ENCODE measurements around the gene SLC16A10. TPM values are rescaled to one million over a fixed set of nuclear protein-coding genes. Genes with fewer than 3 reads are reported as not detected.

SLC16A10 gene
- total and polyA plus RNA-seq, 2 of the 13 experiments (the other 11 are each of a cell fraction or from before 2014, with no cell fraction given): 8.2 to 20.1 TPM

- in situ Hi-C loops (cut with HindIII; ENCODE audit: extremely low pct_ligation_motif_present, low pct_unique_long_range_greater_than_20kb): no loop called here
- POLR2A ChIA-PET: no interaction called here
- no peak for TF ChIP-seq CEBPB (IDR thresholded peaks at IDR 0.05; ENCODE audit: borderline replicate concordance, low read depth, low read length)
- no peak for TF ChIP-seq GABPA (IDR thresholded peaks at IDR 0.05; ENCODE audit: low read depth, low read length)
- TF ChIP-seq GABPA (CRISPR knock-in tag; IDR thresholded peaks at IDR 0.05; ENCODE audit: low read depth): peak; percentile 31; the same call in 1 of the 2 replicates
- TF ChIP-seq TCF7 (IDR thresholded peaks at IDR 0.05; ENCODE audit: low read depth): peak; percentile 28; the same call in 1 of the 2 replicates
- no peak for TF ChIP-seq SOX13 (IDR thresholded peaks at IDR 0.05)
- TF ChIP-seq SOX13 (CRISPR knock-in tag; conservative IDR thresholded peaks at IDR 0.05 in 1 of 2, IDR thresholded peaks at IDR 0.05 in 1 of 2): peak in 1 of 2 experiments; percentile 58; a peak in 2 of 4 replicates
- no peak for TF ChIP-seq THYN1 (CRISPR knock-in tag; IDR thresholded peaks at IDR 0.05; ENCODE audit: borderline replicate concordance, low read depth)
- peak; percentile 71 for TF ChIP-seq SOX5 (CRISPR knock-in tag; IDR thresholded peaks at IDR 0.05; ENCODE audit: borderline replicate concordance)
- TF ChIP-seq SOX6 (IDR thresholded peaks at IDR 0.05): no peak
- TF ChIP-seq SOX6 (CRISPR knock-in tag; IDR thresholded peaks at IDR 0.05): peak; percentile 42; the same call in 1 of the 2 replicates
- TF ChIP-seq ZNF562 (CRISPR knock-in tag; IDR thresholded peaks at IDR 0.05; ENCODE audit: borderline replicate concordance): no peak
- TF ChIP-seq ZNF501 (CRISPR knock-in tag; IDR thresholded peaks at IDR 0.05): no peak
- no peak for TF ChIP-seq ZNF326 (CRISPR knock-in tag; IDR thresholded peaks at IDR 0.05; ENCODE audit: borderline replicate concordance)
- TF ChIP-seq ZNF841 (CRISPR knock-in tag; IDR thresholded peaks at IDR 0.05; ENCODE audit: borderline replicate concordance): no peak
- no peak for TF ChIP-seq ZNF549 (CRISPR knock-in tag; IDR thresholded peaks at IDR 0.05)
Measured at GRCh38 chr6:111098597-111098996, 11.3 kb downstream of the SLC16A10 start.

More at GRCh38 chr6:111098597-111098996, 11.3 kb downstream of the SLC16A10 start:
- intact Hi-C loops (cut with micrococcal nuclease; ENCODE audit: unreplicated experiment): no loop called here
- Histone ChIP-seq H3K4me3 (replicated peaks in 1 of 3; ENCODE audit: insufficient read depth in 1 of 3, low read depth in 2 of 3, low read length in 3 of 3) (no peak overlapping the region), H3K36me3 (replicated peaks in 1 of 2; ENCODE audit: control insufficient read depth in 1 of 2, insufficient read depth in 2 of 2, low read length in 2 of 2) (no peaks in the 10 kb centered on the region), H3K9me3 (ENCODE audit: low read length) (no peaks in the 10 kb centered on the region), H2AFZ (ENCODE audit: low read length) (no peak overlapping the region), H3K27ac (ENCODE audit: extremely low read length, insufficient read depth, low read length) (no peak overlapping the region), H3K4me1 (ENCODE audit: insufficient read depth, low read length) (peaks cover 7% of the 10 kb centered on the region), H3K9ac (ENCODE audit: insufficient read depth, low read depth, low read length) (no peak overlapping the region), H3K27me3 (ENCODE audit: control insufficient read depth in 1 of 2, insufficient read depth in 2 of 2, low read length in 2 of 2) (no peaks in the 10 kb centered on the region; a peak in 1 of 5 replicates), H3K79me2 (ENCODE audit: insufficient read depth, low read length) (peaks cover 4% of the 10 kb centered on the region), H4K20me1 (ENCODE audit: insufficient read depth, low read length) (no peaks in the 10 kb centered on the region), H3K4me2 (ENCODE audit: low read depth, low read length) (no peak overlapping the region)
- FAIRE-seq (no peak), DNase-seq (ENCODE audit: low spot score) (peak; percentile 15), ATAC-seq (no peak)
- CTCF ChIA-PET (ENCODE audit: low intra/inter-chr PET ratio, low total read pairs): no interaction called here
- no TSS peak for BruUV-seq (replicated peaks)
- WGBS (ENCODE audit: low lambda C conversion rate): 66% methylated on average over 2 of the region's 2 CpGs
